Hepatic stellate cell (primary cell): Measurements from ENCODE around the gene CD99L2.

Source experiments
- DNase-seq: peaks from one replicate; pipeline ENCODE4 v3.0.0; 2011; ENCODE audit warnings: low spot score

CD99L2 gene

GRCh38 chrX:150790021-150790420 is 108.4 kb downstream of the CD99L2 start:
- no peak for DNase-seq

- no peak for DNase-seq
These were observed 116.8 kb downstream of the CD99L2 start for GRCh38 chrX:150781677-150782076.

GRCh38 chrX:150779385-150779784 is 119.1 kb downstream of the CD99L2 start:
- DNase-seq = no peak

GRCh38 chrX:150777328-150777992 is 121.0 kb downstream of the CD99L2 start:
- no peak for DNase-seq

- DNase-seq = no peak
These were observed 122.7 kb downstream of the CD99L2 start for GRCh38 chrX:150775569-150776350.

GRCh38 chrX:150774798-150775568 is 123.5 kb downstream of the CD99L2 start:
- DNase-seq = no peak

GRCh38 chrX:150773634-150774033 is 124.8 kb downstream of the CD99L2 start:
- no peak for DNase-seq

GRCh38 chrX:150773117-150773516 is 125.4 kb downstream of the CD99L2 start:
- DNase-seq = no peak

- DNase-seq = peak; percentile 82
These were observed 126.1 kb downstream of the CD99L2 start for GRCh38 chrX:150772150-150772970.

- DNase-seq = no peak
These were observed 127.4 kb downstream of the CD99L2 start for GRCh38 chrX:150771116-150771515.

GRCh38 chrX:150770623-150771022 is 127.8 kb downstream of the CD99L2 start:
- DNase-seq = no peak

GRCh38 chrX:150769408-150769807 is 129.1 kb downstream of the CD99L2 start:
- no peak for DNase-seq

- DNase-seq = no peak
These were observed 129.8 kb downstream of the CD99L2 start for GRCh38 chrX:150768580-150769190.

GRCh38 chrX:150768132-150768485 is 130.4 kb downstream of the CD99L2 start:
- no peak for DNase-seq

- peak; percentile 69 for DNase-seq
These were observed 130.9 kb downstream of the CD99L2 start for GRCh38 chrX:150767475-150768131.

GRCh38 chrX:150767045-150767395 is 131.4 kb downstream of the CD99L2 start:
- DNase-seq = no peak

- DNase-seq = no peak
These were observed 132.0 kb downstream of the CD99L2 start for GRCh38 chrX:150766351-150767044.

GRCh38 chrX:150765782-150766350 is 132.6 kb downstream of the CD99L2 start:
- no peak for DNase-seq

GRCh38 chrX:150765237-150765636 is 133.2 kb downstream of the CD99L2 start:
- no peak for DNase-seq

GRCh38 chrX:150763810-150764209 is 134.7 kb downstream of the CD99L2 start:
- DNase-seq = no peak
